ENCODE results near the gene INPP4B.

The INPP4B gene

GRCh38 chr4:142130666-142131065 lies 715.4 kb downstream of the INPP4B start:
- H2AFZ ChIP-seq (ENCODE audit: low read depth, low read length), result no peak overlapping the region
- no peaks in the 10 kb centered on the region for H3K27me3 ChIP-seq (ENCODE audit: insufficient read depth, low read length)
- H3K4me1 ChIP-seq (ENCODE audit: insufficient read depth, low read length), result no peaks in the 10 kb centered on the region
- H3K9me3 ChIP-seq (ENCODE audit: low read length), result no peaks in the 10 kb centered on the region
- H3K4me3 ChIP-seq (ENCODE audit: low read length), result no peak overlapping the region
- no peaks in the 10 kb centered on the region for H3K36me3 ChIP-seq (ENCODE audit: insufficient read depth, low read length)

- Histone ChIP-seq H2AFZ (ENCODE audit: low read depth, low read length) (no peak overlapping the region), H3K36me3 (ENCODE audit: insufficient read depth, low read length) (no peaks in the 10 kb centered on the region), H3K27me3 (ENCODE audit: insufficient read depth, low read length) (no peaks in the 10 kb centered on the region), H3K4me3 (ENCODE audit: low read length) (no peak overlapping the region), H3K9me3 (ENCODE audit: low read length) (no peaks in the 10 kb centered on the region), H3K4me1 (ENCODE audit: insufficient read depth, low read length) (no peaks in the 10 kb centered on the region)
Observed at GRCh38 chr4:142129931-142130330, 716.2 kb downstream of the INPP4B start.

DNA sequence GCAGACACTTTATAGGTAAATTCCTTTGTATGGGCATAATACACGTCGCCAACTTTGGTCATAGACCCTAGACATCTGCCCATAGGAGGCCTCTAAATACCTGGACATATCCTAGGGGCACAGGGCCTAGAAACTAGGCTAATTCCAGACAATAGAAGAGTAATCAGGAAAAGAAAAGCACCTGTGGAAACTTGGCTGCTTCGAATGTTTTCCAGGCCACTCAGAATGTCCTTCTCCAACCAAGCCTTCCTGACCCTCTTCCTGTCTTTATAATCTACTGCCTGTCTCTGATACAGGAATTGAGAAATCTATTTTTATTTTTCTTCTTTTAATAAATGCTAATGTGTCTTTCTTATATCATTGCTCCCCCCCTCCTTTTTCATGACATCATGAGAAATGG lies 716.6 kb downstream of the INPP4B start:
- Histone ChIP-seq H3K4me1 (ENCODE audit: insufficient read depth, low read length) (no peaks in the 10 kb centered on the region), H3K27me3 (ENCODE audit: insufficient read depth, low read length) (no peaks in the 10 kb centered on the region), H3K36me3 (ENCODE audit: insufficient read depth, low read length) (no peaks in the 10 kb centered on the region), H3K9me3 (ENCODE audit: low read length) (no peaks in the 10 kb centered on the region), H2AFZ (ENCODE audit: low read depth, low read length) (no peak overlapping the region), H3K4me3 (ENCODE audit: low read length) (no peak overlapping the region)

GRCh38 chr4:142128529-142128928 lies 717.6 kb downstream of the INPP4B start:
- H3K4me1 ChIP-seq (ENCODE audit: insufficient read depth, low read length), result no peaks in the 10 kb centered on the region
- no peak overlapping the region for H2AFZ ChIP-seq (ENCODE audit: low read depth, low read length)
- no peaks in the 10 kb centered on the region for H3K27me3 ChIP-seq (ENCODE audit: insufficient read depth, low read length)
- no peaks in the 10 kb centered on the region for H3K9me3 ChIP-seq (ENCODE audit: low read length)
- no peak overlapping the region for H3K4me3 ChIP-seq (ENCODE audit: low read length)
- no peaks in the 10 kb centered on the region for H3K36me3 ChIP-seq (ENCODE audit: insufficient read depth, low read length)

- H3K9me3 ChIP-seq (ENCODE audit: low read length), result no peaks in the 10 kb centered on the region
- H3K27me3 ChIP-seq (ENCODE audit: insufficient read depth, low read length), result no peaks in the 10 kb centered on the region
- H2AFZ ChIP-seq (ENCODE audit: low read depth, low read length), result no peak overlapping the region
Observed at GRCh38 chr4:142126890-142127497, 719.1 kb downstream of the INPP4B start.

GRCh38 chr4:142124874-142125273 lies 721.2 kb downstream of the INPP4B start:
- Histone ChIP-seq H3K27me3 (ENCODE audit: insufficient read depth, low read length) (no peaks in the 10 kb centered on the region), H2AFZ (ENCODE audit: low read depth, low read length) (no peak overlapping the region), H3K4me3 (ENCODE audit: low read length) (no peak overlapping the region), H3K9me3 (ENCODE audit: low read length) (no peaks in the 10 kb centered on the region), H3K36me3 (ENCODE audit: insufficient read depth, low read length) (no peaks in the 10 kb centered on the region), H3K4me1 (ENCODE audit: insufficient read depth, low read length) (peaks cover 3% of the 10 kb centered on the region)

More at GRCh38 chr4:142126890-142127497, 719.1 kb downstream of the INPP4B start:
- peaks cover 3% of the 10 kb centered on the region for H3K4me1 ChIP-seq (ENCODE audit: insufficient read depth, low read length)
- H3K4me3 ChIP-seq (ENCODE audit: low read length), result no peak overlapping the region
- no peaks in the 10 kb centered on the region for H3K36me3 ChIP-seq (ENCODE audit: insufficient read depth, low read length)

DNA sequence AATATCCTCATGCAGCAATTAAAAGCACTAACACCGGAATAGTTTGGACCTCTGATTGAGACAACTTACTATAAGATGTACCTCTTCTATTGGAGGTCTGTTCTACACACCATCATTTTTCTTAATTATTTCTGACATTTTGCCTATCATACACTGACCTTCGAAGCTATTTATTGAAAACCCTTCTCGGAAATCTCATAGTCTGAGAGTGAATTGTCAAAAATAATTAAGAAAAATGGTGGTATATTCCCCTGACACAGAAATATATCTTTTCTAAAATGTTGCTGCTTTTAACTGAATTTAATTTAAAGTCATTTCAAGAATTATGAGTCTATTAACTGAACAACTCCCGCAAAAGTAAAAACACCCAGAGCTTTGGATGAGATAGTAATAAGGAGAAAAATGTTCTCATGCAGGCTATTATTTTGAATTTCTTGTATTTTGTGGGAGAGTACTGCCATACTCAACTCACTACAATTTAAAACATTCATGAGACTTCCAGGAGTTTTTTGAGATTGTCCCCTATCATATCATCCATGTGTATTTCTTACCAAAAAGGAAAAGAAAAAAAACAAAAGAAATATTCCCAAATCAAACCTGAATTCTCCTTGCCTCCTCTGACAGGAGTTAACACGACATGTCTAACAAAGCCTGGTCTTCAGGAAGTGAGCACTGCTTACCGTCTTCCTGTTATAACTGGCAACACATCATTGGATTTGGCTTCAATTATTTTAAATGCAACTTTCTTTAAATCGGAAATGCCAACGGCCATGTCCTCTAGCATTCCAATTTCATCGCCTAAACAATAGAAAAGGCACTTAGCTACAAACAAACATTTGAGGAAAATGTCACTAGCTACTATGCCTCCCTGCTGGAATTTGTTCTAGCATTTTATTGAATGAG lies 724.4 kb downstream of the INPP4B start:
- Histone ChIP-seq H3K9me3 (ENCODE audit: low read length) (no peaks in the 10 kb centered on the region), H3K4me1 (ENCODE audit: insufficient read depth, low read length) (peaks cover 3% of the 10 kb centered on the region), H3K36me3 (ENCODE audit: insufficient read depth, low read length) (no peaks in the 10 kb centered on the region), H3K27me3 (ENCODE audit: insufficient read depth, low read length) (no peaks in the 10 kb centered on the region), H3K4me3 (ENCODE audit: low read length) (no peak overlapping the region), H2AFZ (ENCODE audit: low read depth, low read length) (no peak overlapping the region)

GRCh38 chr4:142120921-142121320 lies 725.2 kb downstream of the INPP4B start:
- Histone ChIP-seq H3K27me3 (ENCODE audit: insufficient read depth, low read length) (no peaks in the 10 kb centered on the region), H3K36me3 (ENCODE audit: insufficient read depth, low read length) (no peaks in the 10 kb centered on the region)

DNA sequence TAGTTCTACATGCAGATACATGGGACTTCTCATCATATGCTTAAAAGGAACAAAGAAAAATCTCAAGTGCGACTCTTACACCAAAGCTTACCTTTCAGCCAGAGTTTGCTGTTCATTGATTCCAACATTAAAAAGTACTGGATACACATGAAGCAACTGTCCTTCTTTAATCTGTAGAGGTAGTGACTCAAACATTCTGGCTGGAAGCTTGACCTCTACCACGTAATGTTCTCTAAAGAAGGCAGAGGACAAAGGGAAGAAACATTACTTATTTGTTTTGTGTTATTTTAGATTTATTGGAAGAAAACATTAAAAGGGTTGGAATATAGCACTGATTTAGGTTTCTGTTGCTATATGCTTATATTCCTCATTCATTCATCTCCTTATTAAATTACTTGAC lies 733.6 kb downstream of the INPP4B start:
- peaks cover 9% of the 10 kb centered on the region for H3K4me1 ChIP-seq (ENCODE audit: insufficient read depth, low read length)
- no peaks in the 10 kb centered on the region for H3K36me3 ChIP-seq (ENCODE audit: insufficient read depth, low read length)
- H2AFZ ChIP-seq (ENCODE audit: low read depth, low read length), result no peak overlapping the region
- H3K9me3 ChIP-seq (ENCODE audit: low read length), result no peaks in the 10 kb centered on the region
- H3K4me3 ChIP-seq (ENCODE audit: low read length), result no peak overlapping the region
- H3K27me3 ChIP-seq (ENCODE audit: insufficient read depth, low read length), result no peaks in the 10 kb centered on the region

More at GRCh38 chr4:142120921-142121320, 725.2 kb downstream of the INPP4B start:
- no peak overlapping the region for H3K4me3 ChIP-seq (ENCODE audit: low read length)
- no peak overlapping the region for H2AFZ ChIP-seq (ENCODE audit: low read depth, low read length)
- peaks cover 3% of the 10 kb centered on the region for H3K4me1 ChIP-seq (ENCODE audit: insufficient read depth, low read length)
- no peaks in the 10 kb centered on the region for H3K9me3 ChIP-seq (ENCODE audit: low read length)

- Histone ChIP-seq H3K4me1 (ENCODE audit: insufficient read depth, low read length) (peaks cover 9% of the 10 kb centered on the region), H2AFZ (ENCODE audit: low read depth, low read length) (no peak overlapping the region), H3K36me3 (ENCODE audit: insufficient read depth, low read length) (no peaks in the 10 kb centered on the region), H3K27me3 (ENCODE audit: insufficient read depth, low read length) (no peaks in the 10 kb centered on the region), H3K9me3 (ENCODE audit: low read length) (no peaks in the 10 kb centered on the region), H3K4me3 (ENCODE audit: low read length) (no peak overlapping the region)
Observed at GRCh38 chr4:142110136-142110535, 736.0 kb downstream of the INPP4B start.

- no peaks in the 10 kb centered on the region for H3K27me3 ChIP-seq (ENCODE audit: insufficient read depth, low read length)
- H2AFZ ChIP-seq (ENCODE audit: low read depth, low read length), result no peak overlapping the region
- H3K4me1 ChIP-seq (ENCODE audit: insufficient read depth, low read length), result peaks cover 2% of the 10 kb centered on the region
- H3K36me3 ChIP-seq (ENCODE audit: insufficient read depth, low read length), result no peaks in the 10 kb centered on the region
- H3K4me3 ChIP-seq (ENCODE audit: low read length), result no peak overlapping the region
- H3K9me3 ChIP-seq (ENCODE audit: low read length), result no peaks in the 10 kb centered on the region
Observed at GRCh38 chr4:142104041-142104440, 742.1 kb downstream of the INPP4B start.

DNA sequence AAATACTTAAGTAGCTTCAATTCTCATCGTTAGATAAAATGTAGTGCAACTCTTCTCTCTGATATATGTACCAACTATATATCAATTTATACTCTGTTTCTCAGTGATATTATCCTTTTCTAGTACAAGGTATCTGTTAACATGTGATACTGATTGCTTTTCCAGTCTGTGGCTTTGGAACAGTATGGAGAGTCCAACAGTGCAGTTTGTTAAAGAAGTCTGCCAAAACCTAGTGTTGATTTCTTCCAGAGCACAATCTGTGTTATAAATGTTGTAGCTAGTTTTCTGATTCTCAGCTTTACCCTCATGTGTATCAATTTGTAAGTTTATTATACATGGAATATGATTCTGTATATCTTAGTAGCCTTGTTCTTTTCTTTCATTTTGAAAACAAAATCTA lies 744.7 kb downstream of the INPP4B start:
- H3K36me3 ChIP-seq (ENCODE audit: insufficient read depth, low read length), result no peaks in the 10 kb centered on the region
- H3K27me3 ChIP-seq (ENCODE audit: insufficient read depth, low read length), result no peaks in the 10 kb centered on the region
- peaks cover 2% of the 10 kb centered on the region for H3K4me1 ChIP-seq (ENCODE audit: insufficient read depth, low read length)

GRCh38 chr4:142100941-142101340 lies 745.2 kb downstream of the INPP4B start:
- no peaks in the 10 kb centered on the region for H3K36me3 ChIP-seq (ENCODE audit: insufficient read depth, low read length)
- no peaks in the 10 kb centered on the region for H3K9me3 ChIP-seq (ENCODE audit: low read length)
- no peak overlapping the region for H2AFZ ChIP-seq (ENCODE audit: low read depth, low read length)

More for the DNA sequence above, 744.7 kb downstream of the INPP4B start:
- no peak overlapping the region for H3K4me3 ChIP-seq (ENCODE audit: low read length)
- no peaks in the 10 kb centered on the region for H3K9me3 ChIP-seq (ENCODE audit: low read length)
- no peak overlapping the region for H2AFZ ChIP-seq (ENCODE audit: low read depth, low read length)

More at GRCh38 chr4:142100941-142101340, 745.2 kb downstream of the INPP4B start:
- Histone ChIP-seq H3K4me3 (ENCODE audit: low read length) (no peak overlapping the region), H3K27me3 (ENCODE audit: insufficient read depth, low read length) (no peaks in the 10 kb centered on the region), H3K4me1 (ENCODE audit: insufficient read depth, low read length) (peaks cover 2% of the 10 kb centered on the region)
